ENCODE measurements around the gene CD8A.
"Not testable (repeated sequence)": the region's sequence is repeated elsewhere in the genome, so short reads cannot be mapped to it uniquely, and the experiment has no call there.

CD8A gene

GRCh38 chr2:86739889-86740288 is 50.8 kb downstream of the CD8A start:
- H3K27me3 ChIP-seq (ENCODE audit: control insufficient read depth, insufficient read depth, low read length); H3K36me3 ChIP-seq (ENCODE audit: control insufficient read depth, insufficient read depth, low read length); H3K4me3 ChIP-seq (ENCODE audit: low read length): not testable (repeated sequence)

GRCh38 chr2:86739485-86739884 is 51.2 kb downstream of the CD8A start:
- not testable (repeated sequence) for H3K4me1 ChIP-seq (ENCODE audit: control insufficient read depth, insufficient read depth, low read length); H3K9ac ChIP-seq (ENCODE audit: low read length); H3K36me3 ChIP-seq (ENCODE audit: control insufficient read depth, insufficient read depth, low read length); H3K27ac ChIP-seq (ENCODE audit: low read depth, low read length); H3K27me3 ChIP-seq (ENCODE audit: control insufficient read depth, insufficient read depth, low read length); H3K4me3 ChIP-seq (ENCODE audit: low read length)

More at GRCh38 chr2:86739889-86740288, 50.8 kb downstream of the CD8A start:
- H3K4me1 ChIP-seq (ENCODE audit: control insufficient read depth, insufficient read depth, low read length); H3K9ac ChIP-seq (ENCODE audit: low read length); H3K27ac ChIP-seq (ENCODE audit: low read depth, low read length): not testable (repeated sequence)

- not testable (repeated sequence) for H3K4me1 ChIP-seq (ENCODE audit: control insufficient read depth, insufficient read depth, low read length); H3K9ac ChIP-seq (ENCODE audit: low read length); H3K27ac ChIP-seq (ENCODE audit: low read depth, low read length); H3K27me3 ChIP-seq (ENCODE audit: control insufficient read depth, insufficient read depth, low read length); H3K36me3 ChIP-seq (ENCODE audit: control insufficient read depth, insufficient read depth, low read length); H3K4me3 ChIP-seq (ENCODE audit: low read length)
Measured at GRCh38 chr2:86734896-86735295, 55.8 kb downstream of the CD8A start.
